Measurements from ENCODE around the gene SPG21.

- no peak for TF ChIP-seq POLR2A (IDR thresholded peaks at IDR 0.05; ENCODE audit: low read depth, low read length)
- no peak for TF ChIP-seq POLR2AphosphoS5 (IDR thresholded peaks at IDR 0.05; ENCODE audit: low read depth, low read length)
Measured at GRCh38 chr15:64969401-64969800, 20.3 kb downstream of the SPG21 start.
